IgD-negative memory B cell (primary cell): ENCODE measurements around the gene PRKCB. TPM values are rescaled to one million over a fixed set of nuclear protein-coding genes. Genes with fewer than 3 reads are reported as not detected.

Experiments used
- H3K27ac Mint-ChIP-seq, 3 donors: one replicate each; pipeline ENCODE4 v1.8.0; 2020 to 2022; ENCODE audit warnings: mild to moderate bottlenecking in 3 of 3, mixed read lengths in 3 of 3, moderate library complexity in 1 of 3
- H3K27me3 Mint-ChIP-seq: one replicate; pipeline ENCODE4 v1.8.0; 2021; ENCODE audit warnings: mixed read lengths
- H3K36me3 Mint-ChIP-seq: one replicate; pipeline ENCODE4 v1.8.0; 2020; ENCODE audit warnings: mild to moderate bottlenecking, mixed read lengths
- H3K4me1 Mint-ChIP-seq, 3 donors: one replicate each; pipeline ENCODE4 v1.8.0; 2020 to 2022; ENCODE audit warnings: mixed read lengths in 3 of 3, mild to moderate bottlenecking in 1 of 3
- H3K4me3 Mint-ChIP-seq, 4 donors: one replicate each; pipeline ENCODE4 v1.8.0; 2020 to 2022; ENCODE audit warnings: mild to moderate bottlenecking in 4 of 4, mixed read lengths in 4 of 4, moderate library complexity in 3 of 4
- H3K9me3 Mint-ChIP-seq, 3 donors: one replicate each; pipeline ENCODE4 v1.8.0; 2020 to 2021; ENCODE audit warnings: mixed read lengths in 3 of 3, mild to moderate bottlenecking in 1 of 3
- polyA plus RNA-seq: library from polyadenylated mRNA; unstranded; fragments of 300-500 nt; fragmentation: Illumina TruSeq; gene quantifications from one replicate; pipeline ENCODE4 v1.2.3, GENCODE V29; 2021

PRKCB gene
- polyA plus RNA-seq, 1 donor from 2014 or later, result 181 TPM

GRCh38 chr16:23847948-23848347 is 12.2 kb downstream of the PRKCB start:
- Mint-ChIP-seq H3K4me1 (peaks cover 69 to 80% (median 74%) of the 10 kb centered on the region in 3 donors), H3K36me3 (peaks cover 12% of the 10 kb centered on the region), H3K4me3 (peak overlapping the region; percentile 35 to 90 (median 56)), H3K27ac (peak overlapping the region; percentile 8 to 90 (median 67)), H3K9me3 (peaks cover 0 to 2% (median 0%) of the 10 kb centered on the region in 3 donors), H3K27me3 (no peaks in the 10 kb centered on the region)

GRCh38 chr16:23848958-23849357 is 13.2 kb downstream of the PRKCB start:
- H3K4me3 Mint-ChIP-seq, result peak overlapping the region; percentile 11 to 90 (median 55)
- peaks cover 69 to 84% (median 74%) of the 10 kb centered on the region in 3 donors for H3K4me1 Mint-ChIP-seq
- H3K27ac Mint-ChIP-seq, result peak overlapping the region; percentile 8 to 90 (median 67)
- no peaks in the 10 kb centered on the region for H3K27me3 Mint-ChIP-seq
- H3K9me3 Mint-ChIP-seq, result peaks cover 0 to 2% (median 0%) of the 10 kb centered on the region in 3 donors
- H3K36me3 Mint-ChIP-seq, result peaks cover 13% of the 10 kb centered on the region

- H3K4me1 Mint-ChIP-seq, result peaks cover 74 to 93% (median 79%) of the 10 kb centered on the region in 3 donors
- H3K9me3 Mint-ChIP-seq, result no peaks in the 10 kb centered on the region
- peak overlapping the region; percentile 26 to 55 (median 39) for H3K27ac Mint-ChIP-seq
- peaks cover 9% of the 10 kb centered on the region for H3K36me3 Mint-ChIP-seq
- H3K27me3 Mint-ChIP-seq, result no peaks in the 10 kb centered on the region
- peak overlapping the region; percentile 12 to 89 (median 62) for H3K4me3 Mint-ChIP-seq
These were observed 17.2 kb downstream of the PRKCB start for GRCh38 chr16:23852794-23853562.

GRCh38 chr16:23855010-23855409 is 19.2 kb downstream of the PRKCB start:
- Mint-ChIP-seq H3K4me1 (peaks cover 72 to 94% (median 83%) of the 10 kb centered on the region in 3 donors), H3K36me3 (peaks cover 9% of the 10 kb centered on the region), H3K27ac (peak overlapping the region in 2 of 3 donors; percentile 5 to 30), H3K4me3 (peak overlapping the region in 2 of 4 donors; percentile 14 to 27), H3K9me3 (no peaks in the 10 kb centered on the region), H3K27me3 (no peaks in the 10 kb centered on the region)

- Mint-ChIP-seq H3K4me3 (peak overlapping the region in 3 of 4 donors; percentile 10 to 82 (median 58)), H3K27me3 (no peaks in the 10 kb centered on the region), H3K36me3 (peaks cover 10% of the 10 kb centered on the region), H3K4me1 (peaks cover 66 to 94% (median 80%) of the 10 kb centered on the region in 3 donors), H3K27ac (peak overlapping the region; percentile 5 to 64 (median 37)), H3K9me3 (no peaks in the 10 kb centered on the region)
These were observed 20.5 kb downstream of the PRKCB start for GRCh38 chr16:23856251-23856709.

GRCh38 chr16:23857256-23857880 is 21.6 kb downstream of the PRKCB start:
- peaks cover 14% of the 10 kb centered on the region for H3K36me3 Mint-ChIP-seq
- H3K27me3 Mint-ChIP-seq, result peaks cover 1% of the 10 kb centered on the region
- peaks cover 71 to 96% (median 82%) of the 10 kb centered on the region in 3 donors for H3K4me1 Mint-ChIP-seq
- H3K9me3 Mint-ChIP-seq, result no peaks in the 10 kb centered on the region
- peak overlapping the region in 3 of 4 donors; percentile 9 to 78 (median 58) for H3K4me3 Mint-ChIP-seq
- peak overlapping the region; percentile 70 to 86 (median 81) for H3K27ac Mint-ChIP-seq

- peaks cover 1% of the 10 kb centered on the region for H3K27me3 Mint-ChIP-seq
- H3K4me1 Mint-ChIP-seq, result peaks cover 70 to 95% (median 80%) of the 10 kb centered on the region in 3 donors
- peak overlapping the region; percentile 77 to 87 (median 81) for H3K27ac Mint-ChIP-seq
- H3K36me3 Mint-ChIP-seq, result peaks cover 12% of the 10 kb centered on the region
- no peaks in the 10 kb centered on the region for H3K9me3 Mint-ChIP-seq
- peak overlapping the region; percentile 41 to 91 (median 76) for H3K4me3 Mint-ChIP-seq
These were observed 22.1 kb downstream of the PRKCB start for GRCh38 chr16:23857881-23858269.

- peak overlapping the region; percentile 77 to 87 (median 81) for H3K27ac Mint-ChIP-seq
- H3K4me1 Mint-ChIP-seq, result peaks cover 68 to 92% (median 77%) of the 10 kb centered on the region in 3 donors
- peaks cover 1% of the 10 kb centered on the region for H3K27me3 Mint-ChIP-seq
- peaks cover 12% of the 10 kb centered on the region for H3K36me3 Mint-ChIP-seq
- no peaks in the 10 kb centered on the region for H3K9me3 Mint-ChIP-seq
- peak overlapping the region in 2 of 4 donors; percentile 78 to 91 for H3K4me3 Mint-ChIP-seq
These were observed 22.8 kb downstream of the PRKCB start for GRCh38 chr16:23858542-23858941.

GRCh38 chr16:23859713-23860269 is 24.0 kb downstream of the PRKCB start:
- peaks cover 9% of the 10 kb centered on the region for H3K36me3 Mint-ChIP-seq
- H3K27me3 Mint-ChIP-seq, result peaks cover 1% of the 10 kb centered on the region
- H3K4me3 Mint-ChIP-seq, result peak overlapping the region; percentile 64 to 91 (median 84)
- H3K4me1 Mint-ChIP-seq, result peaks cover 66 to 87% (median 75%) of the 10 kb centered on the region in 3 donors
- H3K27ac Mint-ChIP-seq, result peak overlapping the region; percentile 17 to 87 (median 81)
- no peaks in the 10 kb centered on the region for H3K9me3 Mint-ChIP-seq

- Mint-ChIP-seq H3K27me3 (peaks cover 1% of the 10 kb centered on the region), H3K4me3 (peak overlapping the region; percentile 19 to 81 (median 65)), H3K36me3 (peaks cover 9% of the 10 kb centered on the region), H3K27ac (peak overlapping the region; percentile 47 to 81 (median 56)), H3K9me3 (no peaks in the 10 kb centered on the region), H3K4me1 (peaks cover 63 to 84% (median 73%) of the 10 kb centered on the region in 3 donors)
These were observed 26.1 kb downstream of the PRKCB start for GRCh38 chr16:23861874-23862273.

- peaks cover 9% of the 10 kb centered on the region for H3K36me3 Mint-ChIP-seq
- peak overlapping the region in 2 of 4 donors; percentile 19 to 81 for H3K4me3 Mint-ChIP-seq
- H3K27me3 Mint-ChIP-seq, result peaks cover 1% of the 10 kb centered on the region
- H3K9me3 Mint-ChIP-seq, result no peaks in the 10 kb centered on the region
- peaks cover 60 to 83% (median 75%) of the 10 kb centered on the region in 3 donors for H3K4me1 Mint-ChIP-seq
- H3K27ac Mint-ChIP-seq, result peak overlapping the region in 1 of 3 donors; percentile 56
These were observed 26.8 kb downstream of the PRKCB start for GRCh38 chr16:23862556-23862955.

- H3K27me3 Mint-ChIP-seq, result peaks cover 1% of the 10 kb centered on the region
These were observed 28.0 kb downstream of the PRKCB start for GRCh38 chr16:23863511-23864422.

GRCh38 chr16:23865853-23866252 is 30.1 kb downstream of the PRKCB start:
- peaks cover 1% of the 10 kb centered on the region for H3K27me3 Mint-ChIP-seq
- peak overlapping the region in 3 of 4 donors; percentile 42 to 80 (median 63) for H3K4me3 Mint-ChIP-seq
- no peaks in the 10 kb centered on the region for H3K9me3 Mint-ChIP-seq
- H3K36me3 Mint-ChIP-seq, result peaks cover 6% of the 10 kb centered on the region
- H3K4me1 Mint-ChIP-seq, result peaks cover 66 to 78% (median 67%) of the 10 kb centered on the region in 3 donors
- peak overlapping the region; percentile 60 to 99 (median 89) for H3K27ac Mint-ChIP-seq

More at GRCh38 chr16:23863511-23864422, 28.0 kb downstream of the PRKCB start:
- peaks cover 9% of the 10 kb centered on the region for H3K36me3 Mint-ChIP-seq
- H3K4me1 Mint-ChIP-seq, result peaks cover 66 to 83% (median 75%) of the 10 kb centered on the region in 3 donors
- H3K27ac Mint-ChIP-seq, result peak overlapping the region; percentile 96 to 99 (median 96)
- H3K4me3 Mint-ChIP-seq, result peak overlapping the region; percentile 84 to 97 (median 94)
- H3K9me3 Mint-ChIP-seq, result no peaks in the 10 kb centered on the region

GRCh38 chr16:23866621-23867020 is 30.8 kb downstream of the PRKCB start:
- H3K36me3 Mint-ChIP-seq, result peaks cover 6% of the 10 kb centered on the region
- H3K4me3 Mint-ChIP-seq, result peak overlapping the region in 3 of 4 donors; percentile 42 to 63 (median 47)
- H3K27ac Mint-ChIP-seq, result peak overlapping the region in 2 of 3 donors; percentile 89 to 99
- peaks cover 66 to 79% (median 72%) of the 10 kb centered on the region in 3 donors for H3K4me1 Mint-ChIP-seq
- no peaks in the 10 kb centered on the region for H3K9me3 Mint-ChIP-seq
- H3K27me3 Mint-ChIP-seq, result peaks cover 1% of the 10 kb centered on the region
